ENCODE results near the gene FSCN2.

The FSCN2 gene

DNA sequence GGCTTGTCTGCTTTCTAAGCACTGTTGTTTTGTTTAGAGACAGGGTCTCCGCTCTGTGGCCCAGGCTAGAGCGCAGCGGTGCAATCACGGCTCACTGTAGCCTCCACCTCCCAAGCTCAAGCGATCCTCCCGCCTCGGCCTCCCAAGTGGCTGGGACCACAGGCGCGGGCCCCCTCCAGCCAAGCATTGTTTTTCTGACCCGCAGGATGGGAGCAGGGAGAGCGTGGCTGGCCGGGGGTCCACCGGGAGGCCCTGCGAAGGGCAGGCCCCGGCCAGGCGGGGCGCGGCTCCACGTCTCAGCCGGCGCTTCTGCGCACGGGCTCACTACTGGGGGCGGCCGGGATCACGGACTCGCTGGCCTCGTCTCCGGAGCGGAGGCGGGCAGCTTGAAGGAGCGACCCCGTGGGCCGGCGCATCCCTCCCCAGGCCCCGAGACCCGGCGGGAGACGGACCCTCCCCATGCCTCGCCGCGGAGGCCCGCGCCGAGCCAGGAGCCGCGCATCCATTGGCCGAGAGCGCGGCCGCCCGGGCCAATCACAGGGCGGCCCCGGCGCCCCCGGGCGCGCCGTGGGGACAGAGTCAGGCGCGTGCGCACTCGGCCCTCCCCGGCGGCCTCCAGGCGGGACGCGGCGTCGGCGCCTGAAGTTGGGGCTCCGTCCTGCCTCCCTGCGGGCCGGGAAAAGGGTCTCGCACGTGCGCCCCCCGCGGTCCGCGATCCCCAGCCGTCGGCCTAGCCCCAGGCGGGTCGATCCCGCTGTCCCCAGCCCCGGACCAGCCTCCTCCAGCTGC is 40.5 kb upstream of the FSCN2 start:
- Mint-ChIP-seq H3K36me3 (ENCODE audit: low read depth) (no peaks in the 10 kb centered on the region), H3K9me3 (no peaks in the 10 kb centered on the region), H3K27ac (no peak overlapping the region), H3K4me1 (ENCODE audit: low read depth) (peaks cover 9% of the 10 kb centered on the region), H3K27me3 (ENCODE audit: low read depth) (peaks cover 23% of the 10 kb centered on the region), H3K4me3 (peak overlapping the region; percentile 59)

DNA sequence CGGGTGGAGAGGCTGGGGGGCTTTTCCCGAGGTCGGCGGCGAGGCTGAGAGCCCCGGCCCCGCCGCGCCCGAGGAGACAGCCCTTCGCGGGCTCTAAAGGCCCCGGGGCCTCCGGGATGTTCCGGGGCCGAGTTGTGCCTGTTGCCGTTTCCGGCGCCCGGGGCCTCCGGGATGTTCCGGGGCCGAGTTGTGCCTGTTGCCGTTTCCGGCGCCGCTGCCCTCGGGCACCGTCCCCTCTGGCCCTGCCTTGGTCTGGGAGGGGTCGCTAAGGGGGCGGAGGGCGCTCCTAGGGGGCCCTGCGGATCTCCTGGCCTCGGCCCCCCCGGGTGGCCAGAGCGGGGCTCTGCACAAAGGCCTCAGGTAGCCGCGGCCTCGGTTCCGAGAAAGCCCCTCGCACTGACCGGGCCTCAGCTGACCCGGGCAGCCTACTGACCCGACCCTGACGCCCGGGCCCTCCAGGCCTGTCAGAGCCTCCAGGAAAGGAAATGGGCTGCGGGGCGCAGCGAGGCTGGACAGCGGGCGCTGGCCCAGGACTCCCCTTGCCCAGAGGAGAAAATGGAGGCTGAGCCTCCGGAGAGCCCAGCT is 39.8 kb upstream of the FSCN2 start:
- Mint-ChIP-seq H3K36me3 (ENCODE audit: low read depth) (no peaks in the 10 kb centered on the region), H3K27ac (no peak overlapping the region), H3K9me3 (no peaks in the 10 kb centered on the region), H3K4me3 (no peak overlapping the region), H3K27me3 (ENCODE audit: low read depth) (peaks cover 18% of the 10 kb centered on the region), H3K4me1 (ENCODE audit: low read depth) (peaks cover 9% of the 10 kb centered on the region)

DNA sequence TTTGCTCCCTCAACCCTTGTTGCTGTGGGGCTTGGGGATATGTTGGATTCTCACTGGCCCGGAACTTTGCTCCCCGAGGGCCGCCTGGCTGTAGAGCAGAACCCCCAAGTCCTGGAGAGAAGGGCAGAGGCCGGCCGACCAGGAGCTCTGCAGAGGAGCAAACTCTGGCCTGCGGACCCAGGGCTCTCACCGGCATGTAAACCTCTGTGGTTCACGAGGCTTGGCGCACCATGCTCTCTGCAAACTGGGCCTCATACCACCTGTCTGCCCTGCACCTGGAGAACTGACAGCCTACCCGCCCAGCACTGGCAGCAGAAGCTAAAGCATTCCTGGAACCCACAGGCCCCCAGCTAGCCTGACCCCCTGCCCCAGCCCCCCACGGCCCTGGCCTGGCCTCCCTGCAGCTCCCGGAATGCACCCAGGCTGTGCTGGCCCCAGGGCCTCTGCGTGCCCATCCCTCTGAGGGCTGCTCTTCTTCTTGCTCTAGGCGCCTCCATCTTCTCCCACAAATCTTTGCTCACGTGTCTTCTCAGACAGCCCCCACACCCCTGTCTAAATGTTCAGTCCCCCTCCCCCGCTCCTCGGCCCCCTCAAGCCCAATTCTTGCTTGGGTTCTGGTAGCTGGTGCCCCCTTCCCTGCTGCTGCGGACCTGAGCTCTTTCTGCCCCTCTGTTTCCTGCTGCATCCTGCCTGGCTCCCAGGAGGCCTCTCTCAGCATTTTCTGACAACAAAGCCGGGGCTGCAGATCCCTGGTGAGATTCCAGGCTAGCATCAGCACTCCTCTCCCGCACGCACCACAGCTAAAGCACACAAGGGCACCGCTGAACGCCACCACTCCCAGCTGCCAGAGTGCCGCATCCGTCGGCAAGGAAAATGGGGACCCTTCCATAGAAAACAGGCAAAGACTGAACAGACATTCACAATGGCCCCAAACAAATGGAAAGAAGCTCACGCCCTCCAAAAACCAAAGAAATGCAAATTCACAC is 38.9 kb upstream of the FSCN2 start:
- Mint-ChIP-seq H3K27me3 (ENCODE audit: low read depth) (peaks cover 18% of the 10 kb centered on the region), H3K36me3 (ENCODE audit: low read depth) (no peaks in the 10 kb centered on the region), H3K4me1 (ENCODE audit: low read depth) (peaks cover 9% of the 10 kb centered on the region), H3K27ac (peak overlapping the region; percentile 74), H3K9me3 (no peaks in the 10 kb centered on the region), H3K4me3 (peak overlapping the region; percentile 79)

DNA sequence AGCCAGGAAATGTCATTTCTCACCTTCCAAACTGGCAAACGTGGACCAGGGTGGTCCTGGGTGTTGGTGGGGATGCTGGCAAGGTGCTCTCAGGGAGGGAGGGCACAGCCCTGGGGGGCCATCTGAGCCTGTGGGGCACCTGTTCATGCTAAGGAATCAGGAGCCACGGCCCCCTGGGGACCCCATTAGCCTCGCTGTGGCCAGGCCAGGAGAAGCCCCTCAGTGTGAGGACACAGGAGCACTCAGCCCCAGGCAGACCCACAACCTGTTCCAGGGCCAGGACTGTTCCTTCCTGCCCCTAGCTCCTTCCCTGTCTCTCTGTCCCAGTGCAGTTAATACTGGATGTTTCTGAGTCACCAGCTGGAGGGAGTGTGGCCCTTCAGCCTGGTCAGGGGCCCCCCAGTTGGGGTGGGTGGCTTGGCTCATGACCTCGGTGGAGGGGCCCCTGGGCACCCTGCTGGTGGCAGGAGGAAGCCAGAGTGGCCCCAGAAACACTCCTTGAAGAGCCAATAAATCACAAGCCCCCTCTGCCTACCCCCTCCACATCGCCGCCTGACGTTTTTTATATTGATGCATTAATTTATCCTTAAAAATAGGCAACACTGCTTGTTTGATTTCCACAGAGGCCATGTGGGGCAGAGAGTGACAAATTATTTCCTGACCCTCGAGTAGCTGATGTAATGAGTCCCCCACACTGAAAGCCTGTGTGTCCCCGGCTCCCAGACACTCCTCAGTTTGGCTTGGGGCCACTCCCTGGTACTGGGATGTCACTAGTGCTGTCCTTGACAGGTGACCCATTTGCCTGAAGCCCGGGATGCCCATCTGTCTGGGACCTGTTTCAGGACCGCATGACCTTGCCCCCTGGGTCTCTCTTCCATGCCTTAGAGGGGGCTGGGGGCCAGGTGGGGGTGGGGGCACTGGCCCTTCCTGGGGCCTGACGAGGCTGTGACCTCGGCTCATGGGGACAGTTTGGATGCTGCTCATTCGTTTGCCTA is 37.9 kb upstream of the FSCN2 start:
- Mint-ChIP-seq H3K4me1 (ENCODE audit: low read depth) (peaks cover 9% of the 10 kb centered on the region), H3K27ac (no peak overlapping the region), H3K36me3 (ENCODE audit: low read depth) (no peaks in the 10 kb centered on the region), H3K9me3 (no peaks in the 10 kb centered on the region), H3K27me3 (ENCODE audit: low read depth) (peaks cover 23% of the 10 kb centered on the region), H3K4me3 (peak overlapping the region; percentile 79)

DNA sequence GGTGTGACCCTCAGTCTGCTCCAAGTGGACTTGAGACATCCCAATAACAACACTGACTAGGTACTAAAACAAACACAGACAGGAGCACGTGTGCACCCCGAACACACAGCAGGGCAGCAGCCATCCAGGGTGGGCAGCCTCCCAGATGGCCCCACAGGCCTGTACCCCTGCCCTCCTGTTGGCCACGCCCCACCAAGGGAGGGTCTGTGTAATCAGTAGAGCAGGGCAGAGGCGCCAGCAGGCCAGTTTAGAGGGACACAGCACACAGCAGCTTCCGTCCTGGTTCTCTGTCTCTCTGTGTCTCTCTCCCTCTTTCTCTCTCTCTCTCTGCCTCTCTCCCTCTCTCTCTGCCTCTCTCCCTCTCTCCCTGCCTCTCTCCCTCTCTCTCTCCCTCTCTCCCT is 37.0 kb upstream of the FSCN2 start:
- Mint-ChIP-seq H3K4me1 (ENCODE audit: low read depth) (peaks cover 6% of the 10 kb centered on the region), H3K4me3 (no peak overlapping the region), H3K9me3 (no peaks in the 10 kb centered on the region), H3K27ac (no peak overlapping the region), H3K27me3 (ENCODE audit: low read depth) (peaks cover 23% of the 10 kb centered on the region), H3K36me3 (ENCODE audit: low read depth) (no peaks in the 10 kb centered on the region)

DNA sequence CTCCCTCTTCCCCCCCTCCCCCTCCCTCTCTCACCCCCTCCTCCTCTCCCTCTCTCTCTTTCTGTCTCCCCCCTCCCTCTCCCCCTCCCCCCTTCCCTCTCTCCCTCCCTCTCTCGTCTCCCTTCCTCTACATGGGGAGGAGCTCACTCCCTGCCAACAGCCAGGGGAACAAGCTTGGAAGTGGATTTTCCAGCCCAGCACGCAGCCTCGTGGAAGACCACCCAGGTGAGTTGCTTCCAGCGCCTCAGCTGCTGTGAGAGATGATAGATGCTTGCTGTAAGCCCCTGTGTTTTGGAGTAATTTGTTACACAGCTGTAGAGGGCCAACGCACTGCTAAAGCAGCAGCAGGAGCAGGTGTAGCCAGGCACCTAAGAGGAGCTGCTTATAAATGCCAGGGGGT is 36.4 kb upstream of the FSCN2 start:
- Mint-ChIP-seq H3K9me3 (no peaks in the 10 kb centered on the region), H3K4me3 (no peak overlapping the region), H3K36me3 (ENCODE audit: low read depth) (no peaks in the 10 kb centered on the region), H3K27ac (no peak overlapping the region), H3K27me3 (ENCODE audit: low read depth) (peaks cover 23% of the 10 kb centered on the region), H3K4me1 (ENCODE audit: low read depth) (peaks cover 3% of the 10 kb centered on the region)

DNA sequence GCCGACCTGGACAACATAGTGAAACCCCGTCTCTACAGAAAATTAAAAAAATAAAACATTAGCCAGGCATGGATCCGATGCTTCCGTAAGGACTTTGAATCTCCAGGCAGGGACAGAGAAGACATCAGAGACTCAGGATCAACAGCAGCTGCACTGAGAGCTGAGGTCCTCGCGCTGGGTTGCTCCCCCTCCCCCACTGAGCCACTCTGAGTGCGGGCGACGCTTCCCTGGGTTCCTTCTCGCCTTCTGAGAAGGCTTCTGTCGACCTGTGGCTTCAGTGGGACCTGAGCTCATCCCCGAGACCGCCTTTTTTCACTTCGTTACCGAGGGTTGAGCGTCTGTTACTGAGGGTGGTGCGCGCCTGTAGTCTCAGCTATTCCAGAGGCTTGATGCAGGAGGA is 36.0 kb upstream of the FSCN2 start:
- H3K27ac Mint-ChIP-seq = no peak overlapping the region
- H3K36me3 Mint-ChIP-seq (ENCODE audit: low read depth) = no peaks in the 10 kb centered on the region
- peaks cover 23% of the 10 kb centered on the region for H3K27me3 Mint-ChIP-seq (ENCODE audit: low read depth)
- H3K4me1 Mint-ChIP-seq (ENCODE audit: low read depth) = peaks cover 3% of the 10 kb centered on the region
- H3K9me3 Mint-ChIP-seq = no peaks in the 10 kb centered on the region
- no peak overlapping the region for H3K4me3 Mint-ChIP-seq

DNA sequence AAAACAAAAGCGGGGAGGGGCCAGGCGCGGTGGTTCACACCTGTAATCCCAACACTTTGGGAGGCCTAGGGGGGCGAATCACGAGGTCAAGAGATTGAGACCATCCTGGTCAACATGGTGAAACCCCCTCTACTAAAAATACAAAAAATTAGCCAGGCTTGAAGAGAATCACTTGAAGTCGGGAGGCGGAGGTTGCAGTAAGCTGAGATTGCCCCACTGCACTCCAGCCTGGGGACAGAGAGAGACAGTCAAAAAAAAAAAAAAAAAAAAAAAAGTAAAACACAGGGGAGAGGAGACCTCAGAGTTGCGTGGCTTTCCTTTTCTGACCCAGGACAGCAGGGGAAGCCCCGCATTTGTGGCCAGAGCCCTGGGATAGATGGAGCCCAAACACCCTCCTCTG is 35.5 kb upstream of the FSCN2 start:
- no peak overlapping the region for H3K4me3 Mint-ChIP-seq
- H3K27me3 Mint-ChIP-seq (ENCODE audit: low read depth) = peaks cover 23% of the 10 kb centered on the region
- no peaks in the 10 kb centered on the region for H3K36me3 Mint-ChIP-seq (ENCODE audit: low read depth)
- no peak overlapping the region for H3K27ac Mint-ChIP-seq
- peaks cover 3% of the 10 kb centered on the region for H3K4me1 Mint-ChIP-seq (ENCODE audit: low read depth)
- H3K9me3 Mint-ChIP-seq = no peaks in the 10 kb centered on the region

DNA sequence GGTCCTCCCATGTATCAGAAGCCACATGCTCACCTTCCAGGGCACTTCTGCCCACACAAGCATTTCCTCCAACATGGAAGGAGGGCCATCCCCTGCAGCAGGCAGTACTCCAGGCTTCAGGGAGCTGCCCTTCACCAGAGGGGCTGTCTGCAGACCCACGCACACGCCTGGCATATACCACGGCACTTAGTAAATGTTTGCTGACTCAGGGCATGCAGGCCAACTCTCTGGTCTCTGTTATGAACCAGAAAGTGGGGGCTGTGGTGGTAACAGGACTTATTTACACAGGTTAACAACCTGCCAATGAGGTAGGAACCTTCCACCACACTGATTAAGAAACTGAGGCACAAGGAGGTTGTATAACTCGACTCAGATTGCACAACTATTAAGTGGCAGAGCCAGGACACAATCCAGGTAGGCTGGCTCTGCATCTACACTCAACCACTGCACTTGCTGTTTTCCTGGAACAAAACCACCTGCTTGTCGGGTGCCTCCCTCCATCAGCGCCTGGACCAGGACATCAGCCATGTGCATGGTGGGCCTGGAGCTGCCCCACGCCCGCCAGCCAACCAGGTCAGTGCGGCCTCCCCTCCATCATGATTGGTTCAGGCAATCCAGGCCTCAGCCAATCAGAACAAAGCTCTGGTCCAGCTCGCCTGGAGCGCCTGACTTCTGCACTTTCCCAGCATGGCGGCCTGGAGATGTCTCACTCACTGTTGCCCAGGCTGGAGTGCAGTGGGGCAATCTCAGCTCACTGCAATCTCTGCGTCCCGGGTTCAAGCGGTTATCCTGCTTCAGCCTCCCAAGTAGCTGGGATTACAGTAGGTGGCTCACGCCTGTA is 34.8 kb upstream of the FSCN2 start:
- H3K27me3 Mint-ChIP-seq (ENCODE audit: low read depth) = peaks cover 23% of the 10 kb centered on the region
- no peaks in the 10 kb centered on the region for H3K9me3 Mint-ChIP-seq
- H3K4me3 Mint-ChIP-seq = no peak overlapping the region
- peaks cover 3% of the 10 kb centered on the region for H3K4me1 Mint-ChIP-seq (ENCODE audit: low read depth)
- no peaks in the 10 kb centered on the region for H3K36me3 Mint-ChIP-seq (ENCODE audit: low read depth)
- no peak overlapping the region for H3K27ac Mint-ChIP-seq

DNA sequence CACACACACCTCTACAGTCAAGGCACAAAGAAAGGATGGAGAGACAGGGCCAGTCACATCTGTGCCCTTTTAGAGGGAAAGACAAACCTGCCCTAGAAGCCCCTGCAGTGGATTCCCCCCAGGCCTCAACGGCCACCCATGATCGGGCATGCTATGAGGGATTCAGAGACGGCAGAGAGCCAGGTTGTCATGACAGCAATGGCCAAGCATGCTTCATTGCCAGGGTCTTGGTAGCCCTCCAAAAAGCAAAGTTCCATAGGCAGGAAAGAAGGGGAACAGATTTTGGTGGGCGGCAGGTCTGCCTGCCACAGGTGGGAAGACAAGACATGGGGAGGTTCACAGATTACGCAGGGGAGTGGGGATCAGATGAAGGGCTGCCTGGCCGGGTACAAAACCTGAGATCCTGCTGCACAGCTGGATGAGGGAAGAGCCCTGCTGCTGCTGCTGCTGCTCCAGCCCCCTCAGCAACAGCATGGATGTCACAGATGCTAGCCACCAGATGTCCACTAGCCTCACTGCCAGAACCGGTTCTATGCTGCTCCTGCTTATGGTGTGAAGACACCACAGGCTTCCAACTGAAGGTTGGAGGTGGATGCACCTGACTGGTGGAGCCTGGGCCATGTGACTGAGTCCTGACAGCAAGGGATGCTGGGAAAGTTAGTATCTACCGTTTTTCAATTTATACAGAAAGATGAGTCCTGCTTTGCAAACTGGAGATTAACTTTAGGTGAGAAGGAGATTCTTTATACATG is 33.4 kb upstream of the FSCN2 start:
- Mint-ChIP-seq H3K4me3 (no peak overlapping the region), H3K27ac (peak overlapping the region; percentile 59), H3K36me3 (ENCODE audit: low read depth) (no peaks in the 10 kb centered on the region), H3K4me1 (ENCODE audit: low read depth) (no peaks in the 10 kb centered on the region), H3K27me3 (ENCODE audit: low read depth) (peaks cover 20% of the 10 kb centered on the region), H3K9me3 (no peaks in the 10 kb centered on the region)

DNA sequence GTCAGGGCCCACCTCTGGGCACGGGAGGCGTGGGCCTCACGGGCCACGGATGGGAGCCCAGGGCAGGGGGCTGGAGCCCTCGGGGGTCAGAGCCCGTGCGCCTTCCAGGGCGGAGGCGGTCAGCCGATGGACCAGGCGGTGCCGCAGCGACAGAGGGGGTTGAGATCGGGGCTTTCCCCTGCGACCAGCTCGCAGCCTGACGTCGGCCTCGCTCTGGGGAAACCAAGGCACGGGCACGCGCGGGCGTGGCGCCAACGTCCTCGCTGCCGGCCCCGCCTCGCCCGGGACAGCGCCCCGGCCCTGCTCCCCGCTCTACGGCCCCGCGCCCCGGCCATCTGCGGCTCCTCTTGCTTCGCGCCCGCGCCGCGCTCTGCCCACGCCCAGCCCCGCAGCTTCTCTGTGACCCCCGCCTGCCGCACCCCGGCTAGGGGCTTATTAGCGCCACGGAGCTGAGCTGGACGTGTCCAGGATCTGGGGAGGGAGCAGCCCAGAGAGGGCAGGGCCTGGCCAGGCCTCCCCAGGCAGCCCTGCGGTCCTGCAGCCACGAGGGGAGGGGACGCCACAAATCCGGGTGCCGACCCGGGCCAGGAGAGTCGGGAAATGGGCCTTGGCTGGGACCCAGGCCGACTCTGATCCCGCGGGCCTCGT is 29.1 kb upstream of the FSCN2 start:
- H3K27me3 Mint-ChIP-seq (ENCODE audit: low read depth) = peaks cover 30% of the 10 kb centered on the region
- H3K36me3 Mint-ChIP-seq (ENCODE audit: low read depth) = no peaks in the 10 kb centered on the region
- H3K4me3 Mint-ChIP-seq = no peak overlapping the region
- H3K4me1 Mint-ChIP-seq (ENCODE audit: low read depth) = no peaks in the 10 kb centered on the region
- H3K9me3 Mint-ChIP-seq = no peaks in the 10 kb centered on the region
- H3K27ac Mint-ChIP-seq = no peak overlapping the region

DNA sequence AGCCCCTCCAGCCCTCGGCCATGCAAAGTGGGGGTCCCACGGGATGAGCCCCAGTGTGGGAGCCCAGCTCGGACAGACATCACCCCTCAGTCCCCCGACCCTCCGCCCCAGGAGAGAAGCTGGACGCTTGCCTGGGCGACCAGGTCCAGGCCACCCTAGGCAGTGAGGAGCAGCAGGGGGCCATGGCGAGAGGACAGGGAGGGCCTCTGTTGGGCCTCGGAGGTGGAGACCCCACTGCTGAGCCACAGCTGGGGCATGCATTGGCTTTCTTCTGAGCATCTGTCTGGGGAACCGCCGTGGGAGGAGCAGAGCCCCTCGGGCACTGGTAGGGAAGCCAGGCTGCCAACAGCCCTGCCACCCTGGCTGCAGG is 28.6 kb upstream of the FSCN2 start:
- Mint-ChIP-seq H3K27me3 (ENCODE audit: low read depth) (peaks cover 30% of the 10 kb centered on the region), H3K27ac (no peak overlapping the region), H3K9me3 (no peaks in the 10 kb centered on the region), H3K36me3 (ENCODE audit: low read depth) (no peaks in the 10 kb centered on the region), H3K4me1 (ENCODE audit: low read depth) (no peaks in the 10 kb centered on the region), H3K4me3 (no peak overlapping the region)

All from T-helper 1 cell treated with Interleukin-12 subunit alpha and Interleukin-12 subunit beta and Interleukin-4 antibody, amounts not matched to agents 30 μg/mL and 1 μg/mL, for 36 hours (primary cell).